SHP77 treated with DMSO at 0.1 percent for 48 hours (cell line): Measurements from ENCODE around the gene ARRB1.
A peak's percentile ranks its signal among the peaks of the same experiment; 100 is the strongest.
"Not testable (repeated sequence)": the region's sequence is repeated elsewhere in the genome, so short reads cannot be mapped to it uniquely, and the experiment has no call there.

Source experiments
- DNase-seq: peaks from one replicate; lab custom pipeline; 2025; lab: John Stamatoyannopoulos, UW

Gene ARRB1

GRCh38 chr11:75371949-75372876, 20.8 kb upstream of the ARRB1 start:
- DNase-seq, result no peak

- no peak for DNase-seq
Observed at GRCh38 chr11:75369560-75370255, 18.2 kb upstream of the ARRB1 start.

- not testable (repeated sequence) for DNase-seq
Observed at GRCh38 chr11:75366826-75367225, 15.4 kb upstream of the ARRB1 start.

GRCh38 chr11:75365711-75366181, 14.3 kb upstream of the ARRB1 start:
- DNase-seq, result no peak

- not testable (repeated sequence) for DNase-seq
Observed at GRCh38 chr11:75362285-75362684, 10.8 kb upstream of the ARRB1 start.

- DNase-seq, result no peak
Observed at GRCh38 chr11:75356613-75357012, 5.2 kb upstream of the ARRB1 start.

- no peak for DNase-seq
Observed at GRCh38 chr11:75355051-75355450, 3.6 kb upstream of the ARRB1 start.

- DNase-seq, result no peak
Observed at GRCh38 chr11:75352588-75353206, 1.2 kb upstream of the ARRB1 start.

- DNase-seq, result peak; percentile 39
Observed at GRCh38 chr11:75351791-75352587, 528 bp upstream of the ARRB1 start.

- DNase-seq, result no peak
Observed at GRCh38 chr11:75350743-75351540, 519 bp downstream of the ARRB1 start.

- no peak for DNase-seq
Observed at GRCh38 chr11:75350122-75350742, 1.2 kb downstream of the ARRB1 start.

GRCh38 chr11:75349521-75350116, 1.8 kb downstream of the ARRB1 start:
- DNase-seq, result no peak

GRCh38 chr11:75347781-75348566, 3.5 kb downstream of the ARRB1 start:
- no peak for DNase-seq

GRCh38 chr11:75346912-75347647, 4.4 kb downstream of the ARRB1 start:
- no peak for DNase-seq

- DNase-seq, result no peak
Observed at GRCh38 chr11:75346296-75346695, 5.2 kb downstream of the ARRB1 start.

- DNase-seq, result no peak
Observed at GRCh38 chr11:75345455-75346160, 5.9 kb downstream of the ARRB1 start.

- DNase-seq, result no peak
Observed at GRCh38 chr11:75344761-75345454, 6.6 kb downstream of the ARRB1 start.
